Measurements from ENCODE around the gene KCNG2.

DNA sequence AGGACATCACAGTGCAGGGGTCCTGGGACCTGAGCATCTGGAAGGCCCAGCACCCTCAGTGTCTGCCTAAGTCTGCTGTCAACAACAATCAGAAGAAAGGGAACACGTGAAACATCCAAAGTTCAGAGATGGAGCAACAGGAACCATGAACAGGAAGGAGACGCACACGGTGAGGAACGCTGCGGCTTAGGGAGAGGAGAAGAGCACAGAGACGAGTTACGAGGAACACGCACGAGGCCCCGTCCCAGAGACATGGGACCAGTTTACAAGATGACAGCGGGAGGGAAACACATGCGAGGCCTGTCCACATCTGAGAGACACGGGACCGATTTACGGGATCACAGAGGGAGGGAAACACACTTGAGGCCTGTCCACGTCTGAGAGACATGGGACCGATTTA is 2.9 kb upstream of the KCNG2 start:
- TF ChIP-seq, protein P1, sequence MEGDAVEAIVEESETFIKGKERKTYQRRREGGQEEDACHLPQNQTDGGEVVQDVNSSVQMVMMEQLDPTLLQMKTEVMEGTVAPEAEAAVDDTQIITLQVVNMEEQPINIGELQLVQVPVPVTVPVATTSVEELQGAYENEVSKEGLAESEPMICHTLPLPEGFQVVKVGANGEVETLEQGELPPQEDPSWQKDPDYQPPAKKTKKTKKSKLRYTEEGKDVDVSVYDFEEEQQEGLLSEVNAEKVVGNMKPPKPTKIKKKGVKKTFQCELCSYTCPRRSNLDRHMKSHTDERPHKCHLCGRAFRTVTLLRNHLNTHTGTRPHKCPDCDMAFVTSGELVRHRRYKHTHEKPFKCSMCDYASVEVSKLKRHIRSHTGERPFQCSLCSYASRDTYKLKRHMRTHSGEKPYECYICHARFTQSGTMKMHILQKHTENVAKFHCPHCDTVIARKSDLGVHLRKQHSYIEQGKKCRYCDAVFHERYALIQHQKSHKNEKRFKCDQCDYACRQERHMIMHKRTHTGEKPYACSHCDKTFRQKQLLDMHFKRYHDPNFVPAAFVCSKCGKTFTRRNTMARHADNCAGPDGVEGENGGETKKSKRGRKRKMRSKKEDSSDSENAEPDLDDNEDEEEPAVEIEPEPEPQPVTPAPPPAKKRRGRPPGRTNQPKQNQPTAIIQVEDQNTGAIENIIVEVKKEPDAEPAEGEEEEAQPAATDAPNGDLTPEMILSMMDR (IDR thresholded peaks at IDR 0.05) = no peak
- TF ChIP-seq POLR2A (IDR thresholded peaks at IDR 0.05) (no peak), EP300 (IDR thresholded peaks at IDR 0.05) (no peak)

Data from tibial nerve (tissue), 4 donors.